Panc1 (cell line): ENCODE results near the gene IRF7. TPM values are rescaled to one million over a fixed set of nuclear protein-coding genes. Genes with fewer than 3 reads are reported as not detected.

Experiments used
- ATAC-seq: fragments of 200-7000 bp; cut with Tn5 transposase; 2 replicates; pipeline ENCODE4 v1.9.1; 2020; ENCODE audit warnings: mild to moderate bottlenecking, moderate library complexity
- BruUV-seq: library from RNA; stranded (reverse); fragments of 400-500 nt; replicated peaks from 2 replicates; lab custom pipeline; 2021; lab: Mats Ljungman, UMichigan
- CTCF ChIA-PET: fragments of 300-600 bp; sonication (Branson Sonifier 250); formaldehyde crosslinking; loops from one replicate; lab custom pipeline; 2022; ENCODE audit warnings: antibody characterized with exemption; lab: Charles Lee
- POLR2A ChIA-PET: fragments of 300-600 bp; sonication (Branson Sonifier 250); formaldehyde crosslinking; loops from one replicate; lab custom pipeline; 2022; ENCODE audit warnings: antibody characterized with exemption; lab: Charles Lee
- DNase-seq: peaks from one replicate; pipeline ENCODE4 v3.0.0-alpha.2; 2010; ENCODE audit warnings: low read depth, low spot score
- H3K27ac ChIP-seq: 2 replicates; pipeline ENCODE4 v1.5.1; 2011; ENCODE audit warnings: mild to moderate bottlenecking, low read length, inconsistent platforms
- H3K27me3 ChIP-seq: fragments of 200-500 bp; sonication (Bioruptor generic); 2 replicates; pipeline ENCODE4 v1.6.0; 2014; ENCODE audit warnings: low read length, inconsistent platforms; ENCODE audit not compliant: control insufficient read depth, insufficient read depth
- H3K36me3 ChIP-seq: fragments of 200-500 bp; sonication (Bioruptor generic); 2 replicates; pipeline ENCODE4 v1.5.1; 2014; ENCODE audit warnings: inconsistent platforms, mild to moderate bottlenecking, low read length, moderate library complexity; ENCODE audit not compliant: control insufficient read depth, insufficient read depth
- H3K4me1 ChIP-seq: 2 replicates; pipeline ENCODE4 v1.5.1; 2011; ENCODE audit warnings: inconsistent platforms, mild to moderate bottlenecking, low read length, moderate library complexity; ENCODE audit not compliant: control insufficient read depth, insufficient read depth
- H3K4me3 ChIP-seq, 2 experiments: 2 replicates each; pipeline ENCODE4 v1.5.1; 2011 to 2012; ENCODE audit warnings: low read depth in 2 of 2, low read length in 2 of 2, mild to moderate bottlenecking in 2 of 2, inconsistent platforms in 1 of 2, moderate library complexity in 1 of 2
- H3K9me3 ChIP-seq: fragments of 200-500 bp; sonication (Bioruptor generic); 2 replicates; pipeline ENCODE4 v1.5.1; 2014; ENCODE audit warnings: low read depth, mild to moderate bottlenecking, inconsistent platforms, low read length, moderate library complexity; ENCODE audit not compliant: control insufficient read depth, insufficient read depth
- POLR2AphosphoS5 ChIP-seq: IDR thresholded peaks from 2 replicates; pipeline ENCODE4 v1.6.1; 2012; ENCODE audit warnings: mild to moderate bottlenecking, low read depth, low read length, moderate library complexity
- SIN3A ChIP-seq: IDR thresholded peaks from 2 replicates; pipeline ENCODE4 v1.6.1; 2012; ENCODE audit warnings: low read depth, mild to moderate bottlenecking, low read length, moderate library complexity, borderline replicate concordance; ENCODE audit not compliant: insufficient read depth
- TCF7L2 ChIP-seq: IDR thresholded peaks from 2 replicates; pipeline ENCODE4 v1.6.1; 2011; ENCODE audit warnings: mild to moderate bottlenecking, low read depth, low read length, inconsistent platforms
- in situ Hi-C: cut with HindIII; loops from 2 replicates; pipeline ENCODE4 v1.10.0; 2016; ENCODE audit warnings: low sequenced_read_pairs, low pct_unique_long_range_greater_than_20kb
- intact Hi-C: fragments of 100-400 bp; cut with micrococcal nuclease; formaldehyde crosslinking; loops from one replicate; pipeline ENCODE4 v1.10.0; 2022; ENCODE audit not compliant: unreplicated experiment
- total RNA-seq: library from RNA; stranded (reverse); gene quantifications from one replicate; pipeline ENCODE4 v1.2.1, GENCODE V29; 2021; ENCODE audit not compliant: unreplicated experiment
- TF ChIP-seq, protein P1 (sequence below), 2 experiments: IDR thresholded peaks; 2 replicates each; pipeline ENCODE4 v1.6.1; 2011 to 2012; ENCODE audit warnings: low read depth in 2 of 2, control low read depth in 1 of 2, low read length in 1 of 2, mild to moderate bottlenecking in 1 of 2, moderate library complexity in 1 of 2; ENCODE audit not compliant: insufficient read depth in 1 of 2
- TF ChIP-seq, protein P2 (sequence below): fragments of 450-650 bp; IDR thresholded peaks from 2 replicates; pipeline ENCODE4 v1.5.1; 2017; ENCODE audit warnings: mild to moderate bottlenecking

Gene IRF7
- total RNA-seq, 1 experiment from 2014 or later = 23.9 TPM

DNA sequence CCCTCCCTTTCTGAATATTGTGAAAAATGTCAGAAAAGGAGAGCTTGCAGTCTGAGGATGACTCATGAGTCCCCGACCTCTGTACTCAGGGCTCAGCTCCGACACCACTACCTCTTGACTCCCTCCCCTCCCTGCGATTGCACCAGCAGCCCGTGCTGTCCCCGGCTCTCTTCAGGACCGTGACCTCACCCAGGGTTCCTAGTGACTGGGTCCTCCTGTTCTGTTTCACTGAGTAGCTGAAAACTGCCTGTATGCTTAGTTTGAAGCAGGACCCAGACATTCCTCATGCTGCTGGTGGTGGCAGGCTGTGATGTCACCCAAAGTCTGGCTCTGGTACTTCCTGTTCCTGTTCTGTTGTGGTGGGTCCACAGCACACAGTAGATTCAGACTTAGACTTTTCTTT is 27.8 kb downstream of the IRF7 start:
- Histone ChIP-seq H3K36me3 (peaks cover 12% of the 10 kb centered on the region), H3K4me1 (no peaks in the 10 kb centered on the region), H3K27ac (no peak overlapping the region), H3K4me3 (no peak overlapping the region), H3K27me3 (no peaks in the 10 kb centered on the region), H3K9me3 (no peaks in the 10 kb centered on the region)
- ATAC-seq (no peak), DNase-seq (no peak)
- in situ Hi-C loops = no loop called here
- POLR2A ChIA-PET = no interaction called here
- CTCF ChIA-PET = no interaction called here
- intact Hi-C loops = no loop called here
- TF ChIP-seq, protein P1, sequence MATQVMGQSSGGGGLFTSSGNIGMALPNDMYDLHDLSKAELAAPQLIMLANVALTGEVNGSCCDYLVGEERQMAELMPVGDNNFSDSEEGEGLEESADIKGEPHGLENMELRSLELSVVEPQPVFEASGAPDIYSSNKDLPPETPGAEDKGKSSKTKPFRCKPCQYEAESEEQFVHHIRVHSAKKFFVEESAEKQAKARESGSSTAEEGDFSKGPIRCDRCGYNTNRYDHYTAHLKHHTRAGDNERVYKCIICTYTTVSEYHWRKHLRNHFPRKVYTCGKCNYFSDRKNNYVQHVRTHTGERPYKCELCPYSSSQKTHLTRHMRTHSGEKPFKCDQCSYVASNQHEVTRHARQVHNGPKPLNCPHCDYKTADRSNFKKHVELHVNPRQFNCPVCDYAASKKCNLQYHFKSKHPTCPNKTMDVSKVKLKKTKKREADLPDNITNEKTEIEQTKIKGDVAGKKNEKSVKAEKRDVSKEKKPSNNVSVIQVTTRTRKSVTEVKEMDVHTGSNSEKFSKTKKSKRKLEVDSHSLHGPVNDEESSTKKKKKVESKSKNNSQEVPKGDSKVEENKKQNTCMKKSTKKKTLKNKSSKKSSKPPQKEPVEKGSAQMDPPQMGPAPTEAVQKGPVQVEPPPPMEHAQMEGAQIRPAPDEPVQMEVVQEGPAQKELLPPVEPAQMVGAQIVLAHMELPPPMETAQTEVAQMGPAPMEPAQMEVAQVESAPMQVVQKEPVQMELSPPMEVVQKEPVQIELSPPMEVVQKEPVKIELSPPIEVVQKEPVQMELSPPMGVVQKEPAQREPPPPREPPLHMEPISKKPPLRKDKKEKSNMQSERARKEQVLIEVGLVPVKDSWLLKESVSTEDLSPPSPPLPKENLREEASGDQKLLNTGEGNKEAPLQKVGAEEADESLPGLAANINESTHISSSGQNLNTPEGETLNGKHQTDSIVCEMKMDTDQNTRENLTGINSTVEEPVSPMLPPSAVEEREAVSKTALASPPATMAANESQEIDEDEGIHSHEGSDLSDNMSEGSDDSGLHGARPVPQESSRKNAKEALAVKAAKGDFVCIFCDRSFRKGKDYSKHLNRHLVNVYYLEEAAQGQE (IDR thresholded peaks at IDR 0.05; ENCODE audit: insufficient read depth in 1 of 2, low read depth in 2 of 2, low read length in 1 of 2) = no peak
- TF ChIP-seq TCF7L2 (no peak), POLR2AphosphoS5 (no peak), SIN3A (no peak)
- TF ChIP-seq, protein P2, sequence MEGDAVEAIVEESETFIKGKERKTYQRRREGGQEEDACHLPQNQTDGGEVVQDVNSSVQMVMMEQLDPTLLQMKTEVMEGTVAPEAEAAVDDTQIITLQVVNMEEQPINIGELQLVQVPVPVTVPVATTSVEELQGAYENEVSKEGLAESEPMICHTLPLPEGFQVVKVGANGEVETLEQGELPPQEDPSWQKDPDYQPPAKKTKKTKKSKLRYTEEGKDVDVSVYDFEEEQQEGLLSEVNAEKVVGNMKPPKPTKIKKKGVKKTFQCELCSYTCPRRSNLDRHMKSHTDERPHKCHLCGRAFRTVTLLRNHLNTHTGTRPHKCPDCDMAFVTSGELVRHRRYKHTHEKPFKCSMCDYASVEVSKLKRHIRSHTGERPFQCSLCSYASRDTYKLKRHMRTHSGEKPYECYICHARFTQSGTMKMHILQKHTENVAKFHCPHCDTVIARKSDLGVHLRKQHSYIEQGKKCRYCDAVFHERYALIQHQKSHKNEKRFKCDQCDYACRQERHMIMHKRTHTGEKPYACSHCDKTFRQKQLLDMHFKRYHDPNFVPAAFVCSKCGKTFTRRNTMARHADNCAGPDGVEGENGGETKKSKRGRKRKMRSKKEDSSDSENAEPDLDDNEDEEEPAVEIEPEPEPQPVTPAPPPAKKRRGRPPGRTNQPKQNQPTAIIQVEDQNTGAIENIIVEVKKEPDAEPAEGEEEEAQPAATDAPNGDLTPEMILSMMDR = no peak
- BruUV-seq = TSS peak; percentile 48

DNA sequence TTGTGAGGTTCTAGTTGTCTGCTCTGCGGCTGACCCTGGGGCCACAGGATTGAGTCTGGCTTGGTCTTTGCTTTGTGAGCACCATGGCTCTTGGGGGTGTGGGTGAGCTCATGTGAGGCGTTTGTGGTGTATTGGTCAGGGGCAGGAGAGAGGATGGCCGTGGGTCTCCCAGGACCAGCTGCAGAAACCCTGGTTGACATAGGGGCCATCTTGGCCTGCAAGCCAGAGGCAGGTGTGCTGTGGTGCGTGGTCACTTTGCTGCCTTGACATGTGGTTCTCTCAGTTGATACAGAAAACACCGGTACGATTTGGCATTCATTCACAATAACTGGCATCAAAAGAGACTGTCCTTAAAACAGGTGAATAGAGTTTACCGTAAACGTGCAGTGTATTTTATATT is 28.2 kb downstream of the IRF7 start:
- no TSS peak for BruUV-seq
- Histone ChIP-seq H3K9me3 (no peaks in the 10 kb centered on the region), H3K36me3 (peaks cover 12% of the 10 kb centered on the region; the same call in 1 of the 2 replicates), H3K27ac (no peak overlapping the region), H3K4me3 (no peak overlapping the region), H3K27me3 (no peaks in the 10 kb centered on the region), H3K4me1 (no peaks in the 10 kb centered on the region)
- in situ Hi-C loops = no loop called here
- DNase-seq (no peak), ATAC-seq (no peak)
- ChIA-PET POLR2A (no interaction called here), CTCF (no interaction called here)
- intact Hi-C loops = no loop called here
- TF ChIP-seq POLR2AphosphoS5 (no peak), TCF7L2 (no peak), SIN3A (no peak)
- TF ChIP-seq, protein P2 = no peak
- TF ChIP-seq, protein P1 (IDR thresholded peaks at IDR 0.05; ENCODE audit: insufficient read depth in 1 of 2, low read depth in 2 of 2, low read length in 1 of 2) = no peak
